GM23248 (cell line): Measurements from ENCODE around the gene FTSJ1. TPM values are rescaled to one million over a fixed set of nuclear protein-coding genes. Genes with fewer than 3 reads are reported as not detected.

Experiments used
- DNase-seq: peaks from one replicate; pipeline ENCODE4 v3.0.0-alpha.2; 2015
- H2AFZ ChIP-seq: fragments of 200-600 bp; sonication (generic); 2 replicates; pipeline ENCODE4 v1.6.1; 2016; ENCODE audit warnings: antibody characterized with exemption
- H3F3A ChIP-seq: fragments of 200-600 bp; sonication (generic); 2 replicates; pipeline ENCODE4 v1.6.1; 2016; ENCODE audit warnings: mild to moderate bottlenecking, antibody characterized with exemption, mixed run types; ENCODE audit not compliant: insufficient read depth
- H3K27ac ChIP-seq: fragments of 200-600 bp; sonication (generic); 2 replicates; pipeline ENCODE4 v1.5.1; 2016; ENCODE audit warnings: mild to moderate bottlenecking
- H3K27me3 ChIP-seq: fragments of 200-600 bp; sonication (generic); replicated peaks from 2 replicates; pipeline ENCODE4 v1.6.1; 2016; ENCODE audit warnings: mild to moderate bottlenecking; ENCODE audit not compliant: insufficient read depth
- H3K36me3 ChIP-seq: fragments of 200-600 bp; sonication (generic); 2 replicates; pipeline ENCODE4 v1.6.1; 2016; ENCODE audit warnings: low read depth, mild to moderate bottlenecking
- H3K4me1 ChIP-seq: fragments of 200-600 bp; sonication (generic); 2 replicates; pipeline ENCODE4 v1.6.1; 2016; ENCODE audit warnings: mild to moderate bottlenecking; ENCODE audit not compliant: insufficient read depth
- H3K4me2 ChIP-seq: fragments of 200-600 bp; sonication (generic); one replicate; pipeline ENCODE4 v1.6.1; 2016; ENCODE audit warnings: mild to moderate bottlenecking; ENCODE audit not compliant: unreplicated experiment
- H3K4me3 ChIP-seq: fragments of 200-600 bp; sonication (generic); 2 replicates; pipeline ENCODE4 v1.5.1; 2016; ENCODE audit warnings: mild to moderate bottlenecking
- H3K79me2 ChIP-seq: fragments of 200-600 bp; sonication (generic); 2 replicates; pipeline ENCODE4 v1.6.1; 2016; ENCODE audit warnings: mild to moderate bottlenecking; ENCODE audit not compliant: insufficient read depth
- H3K9ac ChIP-seq: fragments of 200-600 bp; sonication (generic); 2 replicates; pipeline ENCODE4 v1.6.1; 2016; ENCODE audit warnings: mild to moderate bottlenecking
- H3K9me2 ChIP-seq: fragments of 200-600 bp; sonication (generic); 2 replicates; pipeline ENCODE4 v1.6.1; 2016; ENCODE audit warnings: mixed run types, mild to moderate bottlenecking, moderate library complexity; ENCODE audit not compliant: insufficient read depth
- H3K9me3 ChIP-seq: fragments of 200-600 bp; sonication (generic); one replicate; pipeline ENCODE4 v1.6.1; 2017; ENCODE audit warnings: low read depth
- H4K20me1 ChIP-seq: fragments of 200-600 bp; sonication (generic); 2 replicates; pipeline ENCODE4 v1.6.0; 2016; ENCODE audit not compliant: insufficient read depth
- EZH2 ChIP-seq: fragments of 200-600 bp; sonication (generic); IDR thresholded peaks from 2 replicates; pipeline ENCODE4 v1.6.1; 2018; ENCODE audit warnings: antibody characterized with exemption, mild to moderate bottlenecking; ENCODE audit not compliant: insufficient read depth, poor library complexity, severe bottlenecking
- EZH2phosphoT487 ChIP-seq: fragments of 200-600 bp; sonication (generic); IDR thresholded peaks from 2 replicates; pipeline ENCODE4 v1.6.1; 2018; ENCODE audit warnings: antibody characterized with exemption, moderate library complexity, mild to moderate bottlenecking, low read depth; ENCODE audit not compliant: insufficient read depth
- WGBS, 2 experiments: methylation state at CpG; one replicate each; pipeline ENCODE4 v1.1.6; 2015 to 2017; ENCODE audit warnings: low lambda C conversion rate in 2 of 2, low coverage in 1 of 2; ENCODE audit errors: missing lambda C conversion rate in 2 of 2; 5-methylcytosine and 5-hydroxymethylcytosine counted together
- in situ Hi-C: fragments of 300-500 bp; cut with MboI; formaldehyde crosslinking; loops from 2 replicates; pipeline ENCODE4 v1.15.0; 2020
- polyA plus RNA-seq: library from polyadenylated mRNA; unstranded; fragments of >200 nt; fragmentation: Nextera tagmentation; extraction: Ambion mirVana; gene quantifications from 2 replicates; pipeline ENCODE4 v1.2.1, GENCODE V29; 2016
- total RNA-seq: library from RNA; depleted of rRNA; stranded (reverse); fragments of >200 nt; shearing (Covaris generic); gene quantifications from 2 replicates; pipeline ENCODE4 v1.2.3, GENCODE V29; 2014

The FTSJ1 gene
- total and polyA plus RNA-seq, 2 experiments from 2014 or later, result 64.9 to 95.2 TPM

- H2AFZ ChIP-seq, result no peak overlapping the region
- in situ Hi-C loops, result loop anchor here (25.0 kb wide), 1 partner anchor 393 kb away; no protein-coding TSS in a partner anchor
- no peaks in the 10 kb centered on the region for H4K20me1 ChIP-seq
- no peak for DNase-seq
- peaks cover 40% of the 10 kb centered on the region for H3K79me2 ChIP-seq
- H3K9me3 ChIP-seq, result no peaks in the 10 kb centered on the region
- no peaks in the 10 kb centered on the region for H3F3A ChIP-seq
- H3K4me2 ChIP-seq, result no peak overlapping the region
- H3K4me1 ChIP-seq, result no peaks in the 10 kb centered on the region
- H3K9me2 ChIP-seq, result no peaks in the 10 kb centered on the region
- H3K27ac ChIP-seq, result no peak overlapping the region
- H3K36me3 ChIP-seq, result no peaks in the 10 kb centered on the region
- no peak overlapping the region for H3K4me3 ChIP-seq
- WGBS, 2 experiments, result 97 to 100% methylated on average over 2 to 3 of the region's 3 CpGs
- H3K9ac ChIP-seq, result no peak overlapping the region
- no peaks in the 10 kb centered on the region for H3K27me3 ChIP-seq
- TF ChIP-seq EZH2phosphoT487 (no peak), EZH2 (no peak)
These were observed 4.1 kb downstream of the FTSJ1 start for GRCh38 chrX:48480142-48480541.

DNA sequence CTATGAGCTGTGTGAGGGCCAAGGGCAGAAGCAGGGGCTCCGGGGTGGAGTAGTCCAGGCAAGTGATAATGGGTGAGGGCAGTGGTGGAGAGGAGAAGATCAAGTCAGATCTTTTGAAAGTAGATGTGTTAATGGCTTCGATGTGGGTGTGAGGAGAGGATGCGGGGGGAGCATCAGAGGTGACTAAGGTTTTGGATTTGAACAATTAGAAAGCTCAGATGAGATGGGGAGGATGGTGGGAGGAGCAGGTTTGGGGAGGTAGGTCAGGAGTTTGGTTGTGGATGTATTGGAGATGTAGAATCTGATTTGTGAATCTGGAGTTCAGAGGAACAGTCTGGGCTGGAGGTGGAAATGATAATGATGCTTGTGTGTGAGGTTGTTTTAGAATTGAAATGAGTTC is 4.6 kb downstream of the FTSJ1 start:
- DNase-seq, result no peak

DNA sequence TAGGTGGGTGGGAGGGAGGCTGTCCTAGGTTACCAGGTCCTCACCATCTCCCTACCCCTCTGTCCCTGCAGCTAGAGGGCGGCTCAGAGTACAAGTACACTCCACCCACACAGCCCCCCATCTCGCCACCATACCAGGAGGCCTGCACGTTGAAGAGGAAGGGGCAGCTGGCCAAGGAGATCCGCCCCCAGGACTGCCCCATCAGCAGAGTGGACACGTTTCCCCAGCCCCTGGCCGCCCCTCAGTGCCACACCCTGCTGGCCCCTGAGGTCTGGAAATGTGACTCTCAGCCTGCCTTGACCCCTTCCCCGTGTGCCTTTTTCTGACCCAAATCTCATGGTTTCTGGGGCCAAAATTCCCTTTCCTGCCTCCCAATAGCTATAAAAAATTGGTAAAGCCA is 6.5 kb downstream of the FTSJ1 start:
- 56 to 57% methylated on average over 2 to 5 of the region's 7 CpGs for WGBS, 2 experiments
- no peaks in the 10 kb centered on the region for H3K36me3 ChIP-seq
- H3K4me2 ChIP-seq, result no peak overlapping the region
- no peaks in the 10 kb centered on the region for H4K20me1 ChIP-seq
- TF ChIP-seq EZH2phosphoT487 (no peak), EZH2 (no peak)
- no peaks in the 10 kb centered on the region for H3K27me3 ChIP-seq
- H3K4me3 ChIP-seq, result no peak overlapping the region
- in situ Hi-C loops, result loop anchor here (25.0 kb wide), 1 partner anchor 395 kb away; no protein-coding TSS in a partner anchor
- no peaks in the 10 kb centered on the region for H3K9me3 ChIP-seq
- no peaks in the 10 kb centered on the region for H3K9me2 ChIP-seq
- H3K79me2 ChIP-seq, result peaks cover 19% of the 10 kb centered on the region
- no peak for DNase-seq
- H3F3A ChIP-seq, result no peaks in the 10 kb centered on the region
- H3K4me1 ChIP-seq, result no peaks in the 10 kb centered on the region
- no peak overlapping the region for H3K27ac ChIP-seq
- H3K9ac ChIP-seq, result no peak overlapping the region
- no peak overlapping the region for H2AFZ ChIP-seq

More for the DNA sequence above, 4.6 kb downstream of the FTSJ1 start:
- Histone ChIP-seq H2AFZ (no peak overlapping the region), H3K79me2 (peaks cover 38% of the 10 kb centered on the region), H3F3A (no peaks in the 10 kb centered on the region), H3K36me3 (no peaks in the 10 kb centered on the region), H3K4me3 (no peak overlapping the region), H3K4me1 (no peaks in the 10 kb centered on the region), H3K9me2 (no peaks in the 10 kb centered on the region), H3K27me3 (no peaks in the 10 kb centered on the region), H4K20me1 (no peaks in the 10 kb centered on the region), H3K4me2 (no peak overlapping the region), H3K27ac (no peak overlapping the region), H3K9ac (no peak overlapping the region), H3K9me3 (no peaks in the 10 kb centered on the region)
- in situ Hi-C loops, result loop anchor here (25.0 kb wide), 1 partner anchor 393 kb away; no protein-coding TSS in a partner anchor
- TF ChIP-seq EZH2phosphoT487, result no peak
- no peak for TF ChIP-seq EZH2
- 60 to 98% methylated on average over 1 to 3 of the region's 3 CpGs for WGBS, 2 experiments

- Histone ChIP-seq H3K9ac (peak overlapping the region; percentile 14; the same call in 1 of the 2 replicates), H3K27me3 (no peaks in the 10 kb centered on the region), H3K27ac (peak overlapping the region; percentile 85), H3F3A (no peaks in the 10 kb centered on the region), H2AFZ (no peak overlapping the region), H3K4me1 (peaks cover 12% of the 10 kb centered on the region), H3K9me3 (no peaks in the 10 kb centered on the region), H4K20me1 (no peaks in the 10 kb centered on the region), H3K9me2 (no peaks in the 10 kb centered on the region), H3K4me2 (no peak overlapping the region), H3K79me2 (no peaks in the 10 kb centered on the region), H3K36me3 (no peaks in the 10 kb centered on the region), H3K4me3 (no peak overlapping the region)
- in situ Hi-C loops, result loop anchor here (25.0 kb wide), 1 partner anchor 400 kb away; no protein-coding TSS in a partner anchor
- DNase-seq, result peak; percentile 85
- no peak for TF ChIP-seq EZH2phosphoT487
- no peak for TF ChIP-seq EZH2
- 64% methylated on average over 10 of the region's 10 CpGs for WGBS, 2 experiments
These were observed 11.4 kb downstream of the FTSJ1 start for GRCh38 chrX:48487362-48487798.
